Activated CD4-positive, alpha-beta T cell treated with anti-CD3 and anti-CD28 coated beads, Interleukin-2, Interleukin-4, amounts not matched to agents 100 ng/mL and 50 ng/mL, durations not matched to agents 16 hours and 8 hours (primary cell): Measurements from ENCODE around the gene SHISAL2A.

Experiments
- DNase-seq: peaks from one replicate; pipeline ENCODE4 v3.0.0-alpha.2; 2020; ENCODE audit warnings: low spot score

SHISAL2A gene

DNA sequence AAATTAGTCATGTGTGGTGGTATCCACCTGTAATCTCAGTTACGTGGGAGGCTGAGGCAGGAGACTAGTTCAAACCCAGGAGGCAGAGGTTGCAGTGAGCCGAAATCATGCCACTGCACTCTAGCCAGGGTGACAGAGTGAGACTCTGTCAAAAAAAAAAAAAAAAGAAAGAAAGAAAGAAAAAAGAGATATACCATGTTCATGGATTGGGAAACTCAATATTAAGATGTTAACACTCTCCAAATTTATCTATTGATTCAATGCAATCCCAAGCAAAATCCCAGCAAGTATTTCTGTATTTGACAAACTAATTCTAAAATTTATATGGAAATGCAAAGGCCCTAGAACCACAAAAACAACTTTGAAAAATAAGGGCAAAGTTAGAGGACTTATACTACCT is 11.0 kb upstream of the SHISAL2A start:
- DNase-seq = no peak

DNA sequence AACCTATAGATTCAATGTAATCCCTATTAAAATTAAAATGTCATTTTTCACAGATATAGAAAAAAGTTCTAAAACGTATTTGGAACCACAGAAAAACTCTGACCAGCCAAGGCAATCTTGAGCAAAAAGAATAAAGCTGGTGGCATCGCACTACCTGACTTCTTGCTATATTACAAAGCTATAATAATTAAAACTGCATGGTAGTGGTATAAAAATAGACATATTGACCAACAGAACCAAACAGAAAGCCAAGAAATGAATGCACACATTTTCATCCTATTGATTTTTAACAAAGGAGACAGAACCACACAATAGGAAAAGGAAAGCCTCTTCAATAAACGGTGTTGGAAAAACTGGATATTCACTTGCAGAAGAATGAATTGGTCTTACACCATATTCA is 9.2 kb upstream of the SHISAL2A start:
- no peak for DNase-seq

- DNase-seq = no peak
Measured at GRCh38 chr1:52627028-52627427, 5.9 kb upstream of the SHISAL2A start.

DNA sequence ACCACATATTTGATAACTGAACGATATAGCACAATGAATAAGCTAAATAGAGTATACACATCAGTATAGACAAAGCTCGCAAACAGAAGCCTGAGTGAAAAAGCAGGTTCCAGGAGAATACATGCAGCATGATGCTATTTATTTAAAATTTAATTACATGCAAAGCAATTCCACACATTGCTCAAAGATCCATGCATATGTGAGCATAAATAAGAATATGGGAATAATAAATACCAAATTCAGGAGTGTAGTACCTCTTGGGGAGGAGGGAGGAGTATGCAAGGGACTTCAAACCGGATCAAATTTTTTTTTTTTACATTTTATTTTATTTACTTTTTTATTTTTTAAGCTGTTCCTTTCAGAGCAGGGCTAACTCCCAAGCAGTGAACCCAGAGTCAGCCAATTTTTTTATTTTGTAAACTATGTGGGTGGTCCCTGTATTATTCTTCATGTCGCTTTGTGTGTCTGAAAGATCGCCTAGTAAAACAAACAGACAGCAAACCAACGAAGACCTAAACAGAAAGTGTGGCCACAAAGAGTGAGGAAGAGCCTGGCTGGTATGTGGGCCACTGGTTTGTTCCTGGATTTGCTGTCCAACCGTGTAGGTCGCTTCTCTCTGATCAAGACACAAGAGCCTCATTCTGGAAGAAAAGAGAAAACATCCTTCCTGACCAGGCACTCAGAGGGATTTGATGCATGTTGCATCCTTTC is 4.2 kb upstream of the SHISAL2A start:
- no peak for DNase-seq

GRCh38 chr1:52629325-52629643 is 3.7 kb upstream of the SHISAL2A start:
- DNase-seq = no peak

DNA sequence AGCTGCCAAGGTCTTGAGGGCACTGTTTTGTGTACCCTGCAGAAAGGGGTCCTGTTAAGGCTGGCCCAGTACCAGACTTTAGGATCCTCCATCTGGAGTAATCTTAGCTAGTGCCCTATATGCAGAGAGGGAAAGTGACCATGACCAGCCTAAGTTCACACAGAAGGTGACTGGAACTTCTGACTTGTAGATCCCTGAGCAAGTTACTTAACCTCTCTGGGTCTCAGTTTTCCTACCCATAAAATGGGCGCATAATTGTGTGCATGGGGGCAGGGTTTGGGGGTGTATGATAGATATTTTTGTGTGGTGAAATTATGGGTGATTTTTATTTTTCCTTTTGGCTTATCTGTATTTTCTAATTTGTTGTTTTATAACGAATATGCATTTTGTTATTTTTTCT is 3.3 kb upstream of the SHISAL2A start:
- no peak for DNase-seq

DNA sequence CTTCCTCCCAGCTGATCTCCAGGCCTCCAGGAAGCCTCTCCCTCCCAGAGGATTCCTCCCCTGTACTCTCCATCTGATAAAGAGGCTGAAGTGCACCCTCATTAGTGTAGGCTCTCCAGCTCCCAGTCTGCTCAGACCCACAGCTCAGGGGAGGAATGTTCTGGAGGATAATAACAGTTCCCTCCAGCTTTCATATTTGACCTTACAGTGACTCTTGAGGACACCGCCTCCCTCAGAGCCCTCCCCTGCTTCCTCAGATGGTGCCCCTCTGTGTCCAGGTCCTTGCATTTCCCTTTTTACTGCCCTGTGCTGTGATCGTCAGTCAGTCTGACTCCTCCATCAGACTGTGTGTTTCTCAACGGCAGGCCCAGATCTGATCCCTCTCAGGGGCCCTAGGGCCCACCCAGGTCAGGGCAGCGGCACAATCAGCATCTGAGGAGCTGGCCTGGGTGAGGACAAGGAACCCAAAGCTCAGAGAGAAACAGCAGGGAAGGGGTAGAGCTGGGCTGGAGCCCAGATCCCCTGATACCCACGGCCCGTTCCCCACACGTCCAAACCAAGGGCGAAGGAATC is 1.1 kb upstream of the SHISAL2A start:
- DNase-seq = no peak

DNA sequence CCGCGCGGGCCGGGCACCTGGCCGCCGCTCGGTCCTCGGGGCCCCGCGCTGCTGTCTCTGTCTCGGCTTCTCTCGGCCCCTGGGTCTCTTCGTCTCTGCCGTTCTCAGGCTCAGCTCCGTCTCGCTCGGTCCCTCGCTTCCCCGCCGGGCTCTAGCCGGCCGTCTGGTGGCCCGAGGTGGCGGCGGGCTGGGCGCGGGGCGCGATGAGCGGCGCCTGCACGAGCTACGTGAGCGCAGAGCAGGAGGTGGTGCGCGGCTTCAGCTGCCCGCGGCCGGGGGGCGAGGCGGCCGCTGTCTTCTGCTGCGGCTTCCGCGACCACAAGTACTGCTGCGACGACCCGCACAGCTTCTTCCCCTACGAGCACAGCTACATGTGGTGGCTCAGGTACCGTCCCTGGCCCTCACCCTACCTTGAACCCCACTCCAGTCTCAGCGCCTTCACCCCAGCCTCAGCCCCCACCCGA is 355 bp downstream of the SHISAL2A start:
- DNase-seq = no peak

DNA sequence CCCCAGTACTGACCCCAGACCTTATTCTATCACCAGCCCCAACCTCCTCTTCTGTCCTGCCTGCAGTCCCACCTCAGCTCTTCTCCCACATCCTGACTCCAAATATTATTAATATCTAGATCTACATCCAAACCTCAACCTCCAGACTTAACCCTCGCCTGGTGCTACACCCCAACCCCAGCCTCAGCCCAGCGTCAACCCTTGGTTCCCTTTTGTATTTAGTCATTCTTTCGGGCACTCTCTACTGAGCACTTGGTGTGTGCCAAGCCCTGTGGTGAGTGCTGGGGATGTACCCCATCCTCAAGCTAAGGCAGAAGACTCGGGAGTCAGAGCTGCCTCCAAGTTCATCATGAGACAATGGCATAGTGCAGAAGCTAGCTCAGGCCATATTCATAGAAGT is 1.1 kb downstream of the SHISAL2A start:
- DNase-seq = peak; percentile 17

- no peak for DNase-seq
Measured at GRCh38 chr1:52635321-52636089, 2.5 kb downstream of the SHISAL2A start.

DNA sequence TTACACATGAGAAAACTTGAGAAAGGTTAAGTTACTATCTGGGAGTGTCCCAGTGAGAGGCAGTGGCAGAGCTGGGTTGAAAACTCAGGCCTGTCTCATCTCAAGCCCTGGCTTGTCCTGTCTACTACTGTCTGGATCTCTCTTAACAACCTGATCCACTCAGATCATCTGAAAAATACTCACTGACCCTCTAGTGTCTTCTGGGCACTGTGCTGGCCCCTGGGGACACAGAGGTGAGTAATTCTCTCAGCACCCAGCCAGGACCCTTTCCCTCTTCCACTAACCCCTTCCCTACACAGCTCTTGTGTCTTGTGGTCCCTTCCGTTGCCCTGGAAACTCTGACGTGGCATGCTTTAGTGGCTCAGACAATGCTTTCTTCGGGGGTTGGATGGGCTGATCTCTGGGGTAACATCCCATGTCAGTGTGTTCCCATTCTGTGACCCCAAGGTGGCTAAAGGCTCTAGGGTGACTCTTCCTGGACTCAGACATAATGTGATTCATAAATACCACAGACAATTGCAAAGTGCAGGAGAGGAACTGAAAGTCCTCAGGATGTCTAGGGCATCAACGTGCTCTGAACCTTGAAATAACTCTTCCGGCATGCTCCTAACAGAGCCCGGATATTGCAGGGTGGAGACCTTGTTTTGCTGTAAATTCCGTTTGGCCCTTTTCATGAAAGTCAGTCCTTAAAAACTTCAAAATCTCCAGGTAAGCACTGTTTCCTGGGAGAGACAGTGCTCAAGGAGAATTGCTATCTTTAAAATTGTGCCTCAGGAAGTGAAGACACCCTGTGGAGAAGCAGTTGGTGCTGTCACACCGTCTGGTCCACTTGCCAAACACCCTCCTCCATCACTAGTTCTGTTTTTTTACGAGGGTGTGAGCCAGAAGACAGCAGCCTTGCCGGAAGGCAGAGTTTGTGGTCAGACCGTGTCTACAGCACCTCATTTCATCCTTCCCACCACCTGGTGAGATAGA is 4.0 kb downstream of the SHISAL2A start:
- peak; percentile 59 for DNase-seq

DNA sequence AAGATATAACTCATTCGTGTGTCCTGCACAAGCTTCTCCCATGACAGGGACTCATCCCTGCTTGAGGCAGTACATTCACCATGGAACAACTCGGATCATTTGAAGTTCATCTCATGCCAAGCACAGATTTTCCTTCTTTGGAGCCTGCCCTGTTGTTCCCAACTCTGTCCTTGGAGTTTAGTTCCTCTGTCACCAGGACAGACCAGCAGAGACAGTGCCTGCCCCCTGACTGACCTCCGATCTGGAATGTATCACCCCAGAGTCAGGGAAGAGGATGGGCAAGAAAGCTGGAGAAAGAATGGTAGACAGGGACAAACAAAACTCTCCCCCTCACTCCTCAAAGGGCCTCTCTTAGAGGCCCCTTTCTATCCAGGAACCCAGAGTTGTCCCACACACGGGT is 5.0 kb downstream of the SHISAL2A start:
- DNase-seq = no peak

DNA sequence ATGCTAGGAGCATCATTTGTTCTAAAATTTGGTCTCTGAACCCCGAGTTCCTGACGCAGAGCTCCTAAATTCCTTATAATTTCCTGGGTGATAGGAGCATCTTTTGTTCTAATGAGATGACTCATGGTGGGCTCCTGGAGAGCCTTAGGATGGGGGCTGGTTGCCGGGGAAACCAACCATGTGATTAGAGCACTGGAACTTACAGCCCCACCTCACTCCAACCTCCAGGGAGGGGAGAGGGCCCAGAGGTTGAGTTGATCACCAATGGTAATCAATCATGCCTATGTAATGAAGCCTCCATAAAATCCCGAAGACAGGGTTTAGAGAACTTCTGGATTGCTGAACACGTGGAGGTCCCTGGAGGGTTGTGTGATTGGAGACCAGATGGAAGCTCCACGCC is 7.7 kb downstream of the SHISAL2A start:
- DNase-seq = no peak

DNA sequence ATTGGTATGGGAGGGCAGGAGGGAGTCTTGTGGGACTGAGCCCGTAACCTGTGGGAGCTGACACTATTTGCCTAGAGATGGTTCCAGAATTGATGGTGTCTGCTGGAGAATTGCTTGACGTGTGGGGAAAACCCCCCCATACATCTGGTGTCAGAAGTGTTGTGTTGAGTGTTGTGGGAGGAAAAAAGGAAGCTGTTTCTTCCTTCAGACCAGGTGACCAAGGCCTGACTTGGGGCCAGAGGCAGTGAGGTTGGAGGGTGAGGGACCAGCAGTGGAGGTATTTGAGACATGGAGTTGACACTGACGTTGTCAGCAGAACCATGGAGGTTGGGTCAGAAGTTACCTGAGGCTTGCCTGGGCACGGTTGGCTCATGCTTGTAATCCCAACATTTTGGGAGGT is 8.3 kb downstream of the SHISAL2A start:
- DNase-seq = no peak

- no peak for DNase-seq
Measured at GRCh38 chr1:52645261-52645660, 12.3 kb downstream of the SHISAL2A start.

GRCh38 chr1:52651904-52652303 is 18.9 kb downstream of the SHISAL2A start:
- no peak for DNase-seq

GRCh38 chr1:52653207-52653849 is 20.4 kb downstream of the SHISAL2A start:
- DNase-seq = no peak

- no peak for DNase-seq
Measured at GRCh38 chr1:52654063-52654462, 21.1 kb downstream of the SHISAL2A start.

GRCh38 chr1:52657702-52658101 is 24.7 kb downstream of the SHISAL2A start:
- no peak for DNase-seq

GRCh38 chr1:52658795-52659194 is 25.8 kb downstream of the SHISAL2A start:
- peak; percentile 15 for DNase-seq

- DNase-seq = peak; percentile 66
Measured at GRCh38 chr1:52659356-52659755, 26.4 kb downstream of the SHISAL2A start.
